Measurements from ENCODE around the gene NCOR1.

NCOR1 gene

GRCh38 chr17:16254773-16255400 lies 39.6 kb upstream of the NCOR1 start:
- H3K4me3 ChIP-seq (ENCODE audit: low read length), result no peak overlapping the region
- no peak for TF ChIP-seq CTCF (IDR thresholded peaks at IDR 0.05; ENCODE audit: insufficient read depth, low read depth, low read length, missing control alignments)
- no peak for DNase-seq (ENCODE audit: low read depth)

- no peak overlapping the region for H3K4me3 ChIP-seq (ENCODE audit: low read length)
- TF ChIP-seq CTCF (IDR thresholded peaks at IDR 0.05; ENCODE audit: insufficient read depth, low read depth, low read length, missing control alignments), result no peak
- DNase-seq (ENCODE audit: low read depth), result no peak
Measured at GRCh38 chr17:16251556-16251955, 36.2 kb upstream of the NCOR1 start.

GRCh38 chr17:16251043-16251442 lies 35.7 kb upstream of the NCOR1 start:
- no peak for TF ChIP-seq CTCF (IDR thresholded peaks at IDR 0.05; ENCODE audit: insufficient read depth, low read depth, low read length, missing control alignments)
- H3K4me3 ChIP-seq (ENCODE audit: low read length), result no peak overlapping the region
- no peak for DNase-seq (ENCODE audit: low read depth)

GRCh38 chr17:16250635-16251034 lies 35.3 kb upstream of the NCOR1 start:
- DNase-seq (ENCODE audit: low read depth), result peak; percentile 76
- TF ChIP-seq CTCF (IDR thresholded peaks at IDR 0.05; ENCODE audit: insufficient read depth, low read depth, low read length, missing control alignments), result no peak
- no peak overlapping the region for H3K4me3 ChIP-seq (ENCODE audit: low read length)

GRCh38 chr17:16247586-16247984 lies 32.3 kb upstream of the NCOR1 start:
- TF ChIP-seq CTCF (IDR thresholded peaks at IDR 0.05; ENCODE audit: insufficient read depth, low read depth, low read length, missing control alignments), result no peak
- no peak overlapping the region for H3K4me3 ChIP-seq (ENCODE audit: low read length)
- no peak for DNase-seq (ENCODE audit: low read depth)

GRCh38 chr17:16243801-16244567 lies 28.6 kb upstream of the NCOR1 start:
- H3K4me3 ChIP-seq (ENCODE audit: low read length), result no peak overlapping the region
- no peak for DNase-seq (ENCODE audit: low read depth)
- TF ChIP-seq CTCF (IDR thresholded peaks at IDR 0.05; ENCODE audit: insufficient read depth, low read depth, low read length, missing control alignments), result no peak
